Panc1 (cell line): ENCODE data around the gene POLR3K.
"Not testable (repeated sequence)": the region's sequence is repeated elsewhere in the genome, so short reads cannot be mapped to it uniquely, and the experiment has no call there.

Experiments used
- CTCF ChIP-seq: fragments of 450-650 bp; IDR thresholded peaks from 2 replicates; pipeline ENCODE4 v1.5.1; 2017; ENCODE audit warnings: mild to moderate bottlenecking
- POLR2AphosphoS5 ChIP-seq: IDR thresholded peaks from 2 replicates; pipeline ENCODE4 v1.6.1; 2012; ENCODE audit warnings: mild to moderate bottlenecking, low read depth, low read length, moderate library complexity

GRCh38 chr16:17062-17765 lies 36.2 kb downstream of the POLR3K start:
- not testable (repeated sequence) for TF ChIP-seq POLR2AphosphoS5, CTCF
